Activated CD4-positive, alpha-beta T cell treated with anti-CD3 and anti-CD28 coated beads, Interleukin-2, Interleukin-4, amounts not matched to agents 100 ng/mL and 50 ng/mL, durations not matched to agents 16 hours and 8 hours (primary cell): ENCODE measurements around the gene TMC6.
"Not testable (repeated sequence)": the region's sequence is repeated elsewhere in the genome, so short reads cannot be mapped to it uniquely, and the experiment has no call there.

Experiments
- DNase-seq: peaks from one replicate; pipeline ENCODE4 v3.0.0-alpha.2; 2020; ENCODE audit warnings: low spot score

The TMC6 gene

GRCh38 chr17:78110363-78111015 lies 18.1 kb downstream of the TMC6 start:
- no peak for DNase-seq

- no peak for DNase-seq
Measured at GRCh38 chr17:78109489-78109761, 19.1 kb downstream of the TMC6 start.

GRCh38 chr17:78108726-78109488 lies 19.6 kb downstream of the TMC6 start:
- DNase-seq: no peak

- DNase-seq: no peak
Measured at GRCh38 chr17:78107976-78108725, 20.4 kb downstream of the TMC6 start.

GRCh38 chr17:78107457-78107856 lies 21.1 kb downstream of the TMC6 start:
- DNase-seq: no peak

- DNase-seq: no peak
Measured at GRCh38 chr17:78106211-78106610, 22.3 kb downstream of the TMC6 start.

- no peak for DNase-seq
Measured at GRCh38 chr17:78105551-78105950, 23.0 kb downstream of the TMC6 start.

- no peak for DNase-seq
Measured at GRCh38 chr17:78105101-78105500, 23.5 kb downstream of the TMC6 start.

- DNase-seq: no peak
Measured at GRCh38 chr17:78104540-78104941, 24.0 kb downstream of the TMC6 start.

- no peak for DNase-seq
Measured at GRCh38 chr17:78103311-78103710, 25.2 kb downstream of the TMC6 start.

- no peak for DNase-seq
Measured at GRCh38 chr17:78101542-78101941, 27.0 kb downstream of the TMC6 start.

GRCh38 chr17:78101112-78101511 lies 27.4 kb downstream of the TMC6 start:
- no peak for DNase-seq

GRCh38 chr17:78096093-78096492 lies 32.5 kb downstream of the TMC6 start:
- DNase-seq: no peak

- DNase-seq: no peak
Measured at GRCh38 chr17:78095035-78095434, 33.5 kb downstream of the TMC6 start.

- no peak for DNase-seq
Measured at GRCh38 chr17:78092794-78093324, 35.7 kb downstream of the TMC6 start.

GRCh38 chr17:78089576-78090281 lies 38.8 kb downstream of the TMC6 start:
- no peak for DNase-seq

GRCh38 chr17:78088529-78088928 lies 40.0 kb downstream of the TMC6 start:
- DNase-seq: no peak

- no peak for DNase-seq
Measured at GRCh38 chr17:78086740-78087139, 41.8 kb downstream of the TMC6 start.

GRCh38 chr17:78082988-78083387 lies 45.6 kb downstream of the TMC6 start:
- no peak for DNase-seq

- not testable (repeated sequence) for DNase-seq
Measured at GRCh38 chr17:78082355-78082872, 46.1 kb downstream of the TMC6 start.

- DNase-seq: no peak
Measured at GRCh38 chr17:78081551-78081950, 47.0 kb downstream of the TMC6 start.

- no peak for DNase-seq
Measured at GRCh38 chr17:78079253-78079652, 49.3 kb downstream of the TMC6 start.
